Pancreas (tissue), 10 donors: ENCODE results near the gene ANKFY1. TPM values are rescaled to one million over a fixed set of nuclear protein-coding genes. Genes with fewer than 3 reads are reported as not detected.
"Not testable (repeated sequence)": the region's sequence is repeated elsewhere in the genome, so short reads cannot be mapped to it uniquely, and the experiment has no call there.

Experiments
- ATAC-seq, 4 donors: fragments of 200-7000 bp; cut with Tn5 transposase; one replicate each; pipeline versions ENCODE4 v1.8.0 to v1.9.1; 2020; ENCODE audit warnings: mild to moderate bottlenecking in 4 of 4, moderate library complexity in 4 of 4
- DNase-seq, 6 donors: peaks; one replicate each; pipeline ENCODE4 v3.0.0-alpha.2; 2020
- FAIRE-seq: peaks from 2 replicates; lab custom pipeline; 2012; peaks lifted over from hg19 to GRCh38; lab: Jason Lieb, UNC
- H3K27ac ChIP-seq, 4 donors: fragments of 200-600 bp; sonication (generic); 1 replicate in 3 of 4; 2 replicates in 1 of 4; pipeline versions ENCODE4 v1.5.0 to v1.8.0; 2020
- H3K27me3 ChIP-seq, 4 donors: fragments of 200-600 bp; one replicate each; pipeline ENCODE4 v1.8.0; 2021
- H3K36me3 ChIP-seq, 3 donors: fragments of 200-600 bp; sonication (generic) in 1 of 3; one replicate each; pipeline versions ENCODE4 v1.5.0 to v1.8.0; 2020 to 2021
- H3K4me1 ChIP-seq, 3 donors: fragments of 200-600 bp; one replicate each; pipeline ENCODE4 v1.8.0; 2021
- H3K4me3 ChIP-seq, 4 donors: fragments of 200-600 bp; sonication (generic) in 2 of 4; one replicate each; pipeline versions ENCODE4 v1.5.0 to v1.8.0; 2020 to 2021
- H3K9me3 ChIP-seq, 4 donors: fragments of 200-600 bp; one replicate each; pipeline ENCODE4 v1.8.0; 2021
- WGBS, 2 donors: extraction: QIAGEN DNeasy Blood & Tissue Kit; methylation state at CpG; one replicate each; pipeline ENCODE4 v1.1.7; 2013; 5-methylcytosine and 5-hydroxymethylcytosine counted together
- intact Hi-C, 3 donors: fragments of 100-400 bp; cut with DNase I; formaldehyde crosslinking; loops; one replicate each; pipeline versions ENCODE4 v1.11.1 to v1.14.2; 2022
- polyA plus RNA-seq, 2 donors: library from polyadenylated mRNA; stranded (reverse); fragments of 200-250 nt; gene quantifications; one replicate each; pipeline ENCODE4 v1.2.3, GENCODE V29; 2013
- total RNA-seq, 6 donors: library from RNA; stranded (reverse); fragmentation: NEBNext Ultra II Directional in 4 of 6; extraction: Animal tissue kit (Norgen Biotek cat#: 25700) in 4 of 6; gene quantifications; one replicate each; pipeline versions ENCODE4 v1.2.1 to v1.2.4, GENCODE V29; 2021 to 2023
- TF ChIP-seq, protein P1 (sequence below), 4 donors: fragments of 200-600 bp; sonication (generic) in 3 of 4; IDR thresholded peaks; one replicate each; pipeline versions ENCODE4 v1.5.0 to v1.8.0; 2021; ENCODE audit warnings: antibody characterized with exemption in 4 of 4
- donor health status: healthy with polysubstance abuse.
- donor health status: DM: no; HTN: no; CAD: no; lungs with moderate emphysema.
- donor health status: DM: no; HTN: no; CAD: no.
- donor health status: control.
- donor health status: control.
- donor health status: Bipolar disorder and iron deficiency.
- donor health status: DM: yes; HTN: yes; CAD: no.
- donor health status: DM: no; HTN: no; CAD: no.
- donor health status: DM: no; HTN: no; CAD: no.
- donor health status: DM: yes; HTN: yes; CAD: no.

ANKFY1 gene
- total and polyA plus RNA-seq, 8 donors = 11.3 to 30.3 (median 13.9) TPM

DNA sequence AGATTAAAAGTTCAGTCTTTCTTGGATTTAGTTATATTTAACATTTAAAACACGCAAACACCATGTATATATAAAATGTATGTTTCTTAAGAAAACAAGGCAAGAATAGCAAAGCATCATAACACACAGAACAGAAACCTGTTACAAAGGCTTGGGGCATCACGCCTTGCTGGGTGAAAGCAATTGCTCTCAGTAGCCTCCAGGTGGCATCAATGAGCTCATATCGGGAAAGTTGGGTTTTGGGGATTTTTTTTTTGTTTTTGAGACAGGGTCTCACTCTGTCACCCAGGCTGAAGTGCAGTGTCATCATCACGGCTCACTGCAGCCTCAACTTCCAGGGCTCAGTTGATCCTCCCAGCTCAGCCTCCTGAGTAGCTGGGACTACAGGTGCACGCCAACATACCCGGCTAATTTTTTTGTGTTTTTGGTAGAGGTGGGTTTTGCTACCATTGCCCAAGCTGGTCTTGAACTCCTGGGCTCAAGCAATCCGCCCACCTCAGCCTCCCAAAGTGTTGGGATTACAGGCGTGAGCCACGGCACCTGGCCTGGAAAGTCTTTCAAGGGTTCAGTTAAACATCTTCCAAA is 63.9 kb downstream of the ANKFY1 start:
- H3K27me3 ChIP-seq = no peaks in the 10 kb centered on the region
- H3K9me3 ChIP-seq = no peaks in the 10 kb centered on the region
- WGBS, 2 donors = 55 to 61% methylated on average over 9 of the region's 9 CpGs
- peaks cover 0 to 2% (median 0%) of the 10 kb centered on the region in 3 donors for H3K36me3 ChIP-seq
- peak; percentile 9 for FAIRE-seq
- TF ChIP-seq, protein P1, sequence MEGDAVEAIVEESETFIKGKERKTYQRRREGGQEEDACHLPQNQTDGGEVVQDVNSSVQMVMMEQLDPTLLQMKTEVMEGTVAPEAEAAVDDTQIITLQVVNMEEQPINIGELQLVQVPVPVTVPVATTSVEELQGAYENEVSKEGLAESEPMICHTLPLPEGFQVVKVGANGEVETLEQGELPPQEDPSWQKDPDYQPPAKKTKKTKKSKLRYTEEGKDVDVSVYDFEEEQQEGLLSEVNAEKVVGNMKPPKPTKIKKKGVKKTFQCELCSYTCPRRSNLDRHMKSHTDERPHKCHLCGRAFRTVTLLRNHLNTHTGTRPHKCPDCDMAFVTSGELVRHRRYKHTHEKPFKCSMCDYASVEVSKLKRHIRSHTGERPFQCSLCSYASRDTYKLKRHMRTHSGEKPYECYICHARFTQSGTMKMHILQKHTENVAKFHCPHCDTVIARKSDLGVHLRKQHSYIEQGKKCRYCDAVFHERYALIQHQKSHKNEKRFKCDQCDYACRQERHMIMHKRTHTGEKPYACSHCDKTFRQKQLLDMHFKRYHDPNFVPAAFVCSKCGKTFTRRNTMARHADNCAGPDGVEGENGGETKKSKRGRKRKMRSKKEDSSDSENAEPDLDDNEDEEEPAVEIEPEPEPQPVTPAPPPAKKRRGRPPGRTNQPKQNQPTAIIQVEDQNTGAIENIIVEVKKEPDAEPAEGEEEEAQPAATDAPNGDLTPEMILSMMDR (IDR thresholded peaks at IDR 0.05) = peak; percentile 23 to 64 (median 50)
- ATAC-seq = peak in 3 of 4 donors; percentile 70 to 78 (median 70)
- no peak overlapping the region for H3K27ac ChIP-seq
- no peaks in the 10 kb centered on the region for H3K4me1 ChIP-seq
- DNase-seq = no peak
- no peak overlapping the region for H3K4me3 ChIP-seq
- intact Hi-C loops = no loop called here

DNA sequence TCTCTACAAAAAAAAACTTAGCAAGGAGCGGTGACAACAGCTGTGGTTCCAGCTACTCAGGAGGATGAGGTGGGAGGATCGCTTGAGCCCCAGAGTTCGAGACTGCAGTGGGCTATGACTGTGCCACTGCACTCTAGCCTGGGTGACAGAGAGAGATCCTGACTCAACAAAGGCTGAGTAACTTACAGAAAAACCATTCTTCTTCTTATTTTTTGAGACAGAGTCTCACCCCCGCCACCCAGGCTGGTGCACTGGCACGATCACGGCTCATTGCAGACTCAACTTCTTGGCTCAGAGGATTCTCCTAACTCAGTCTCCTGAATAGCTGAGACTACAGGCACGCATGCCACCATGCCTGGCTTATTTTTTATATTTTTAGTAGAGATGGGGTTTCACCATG is 64.8 kb downstream of the ANKFY1 start:
- DNase-seq = no peak
- Histone ChIP-seq H3K4me1 (no peaks in the 10 kb centered on the region), H3K9me3 (no peaks in the 10 kb centered on the region), H3K27ac (no peak overlapping the region), H3K27me3 (no peaks in the 10 kb centered on the region), H3K4me3 (no peak overlapping the region), H3K36me3 (peaks cover 0 to 6% (median 0%) of the 10 kb centered on the region in 3 donors)
- WGBS, 2 donors = 81 to 95% methylated on average over 7 of the region's 7 CpGs
- TF ChIP-seq, protein P1 (IDR thresholded peaks at IDR 0.05) = no peak
- FAIRE-seq = no peak
- ATAC-seq = no peak
- intact Hi-C loops = no loop called here

DNA sequence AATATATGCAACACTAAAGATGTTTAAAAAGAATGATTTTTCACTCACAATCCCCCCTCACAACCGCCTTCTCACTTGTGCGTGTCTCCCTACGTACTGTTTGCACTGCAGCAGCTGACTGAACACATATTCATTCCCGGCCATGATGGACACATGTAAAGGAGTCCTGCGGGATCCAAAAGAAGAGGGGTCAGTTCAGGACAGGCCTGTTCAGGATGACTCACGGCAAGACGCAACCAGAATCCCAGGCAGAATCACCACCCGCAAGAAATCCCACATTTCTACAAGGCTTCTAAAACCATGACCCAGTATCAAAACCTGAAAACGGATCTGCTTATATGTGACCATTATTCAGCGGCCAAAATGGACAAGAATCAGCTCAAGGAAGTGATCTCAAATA is 68.5 kb downstream of the ANKFY1 start:
- 74 to 75% methylated on average over 10 of the region's 10 CpGs for WGBS, 2 donors
- H3K9me3 ChIP-seq = no peaks in the 10 kb centered on the region
- DNase-seq (no peak), ATAC-seq (peak in 1 of 4 donors; percentile 29), FAIRE-seq (no peak)
- peaks cover 0 to 12% (median 0%) of the 10 kb centered on the region in 3 donors for H3K36me3 ChIP-seq
- H3K27me3 ChIP-seq = no peaks in the 10 kb centered on the region
- H3K27ac ChIP-seq = no peak overlapping the region
- H3K4me1 ChIP-seq = no peaks in the 10 kb centered on the region
- no peak overlapping the region for H3K4me3 ChIP-seq
- intact Hi-C loops = no loop called here
- TF ChIP-seq, protein P1 (IDR thresholded peaks at IDR 0.05) = no peak

DNA sequence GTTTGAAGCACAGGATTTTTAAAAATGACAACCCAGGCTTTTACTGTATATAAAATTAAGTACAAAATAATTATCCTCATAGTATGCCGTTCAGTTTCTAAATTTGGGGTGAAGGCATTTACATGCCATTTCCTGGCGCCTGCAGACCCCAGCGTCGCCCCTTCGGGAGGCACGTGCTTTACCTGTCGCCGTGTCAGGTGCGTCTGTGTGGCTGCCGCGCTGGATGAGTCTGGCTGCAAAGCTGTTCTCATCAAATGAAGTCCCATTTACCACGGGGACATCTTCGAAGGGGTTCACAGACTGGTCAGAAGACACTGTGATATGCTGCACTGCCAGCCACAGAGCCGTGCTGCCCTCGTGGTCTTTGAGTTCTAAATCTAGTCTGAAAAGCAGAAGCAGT is 69.0 kb downstream of the ANKFY1 start:
- WGBS, 2 donors = 89 to 92% methylated on average over 15 of the region's 15 CpGs
- Histone ChIP-seq H3K4me1 (no peaks in the 10 kb centered on the region), H3K4me3 (no peak overlapping the region), H3K27me3 (no peaks in the 10 kb centered on the region), H3K27ac (no peak overlapping the region), H3K36me3 (peaks cover 0 to 12% (median 0%) of the 10 kb centered on the region in 3 donors), H3K9me3 (no peaks in the 10 kb centered on the region)
- no peak for DNase-seq
- no peak for FAIRE-seq
- no peak for ATAC-seq
- intact Hi-C loops = no loop called here
- TF ChIP-seq, protein P1 (IDR thresholded peaks at IDR 0.05) = no peak

DNA sequence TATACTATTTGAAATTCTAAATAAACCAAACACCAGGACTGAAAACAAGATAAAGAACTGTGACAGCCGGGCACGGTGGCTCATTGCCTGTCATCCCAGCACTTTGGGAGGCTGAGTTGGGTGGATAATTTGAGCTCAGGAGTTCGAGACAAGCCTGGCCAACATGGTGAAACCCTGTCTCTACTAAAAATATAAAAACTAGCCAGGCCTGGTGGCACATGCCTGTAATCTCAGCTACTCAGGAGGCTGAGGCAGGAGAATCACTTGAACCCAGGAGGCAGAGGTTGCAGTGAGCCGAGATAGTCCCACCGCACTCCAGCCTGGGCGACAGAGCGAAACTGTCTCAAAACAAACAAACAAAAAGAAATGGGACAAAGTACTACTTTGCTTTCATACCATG is 73.0 kb downstream of the ANKFY1 start:
- H3K4me1 ChIP-seq, H3K27me3 ChIP-seq, DNase-seq, intact Hi-C loops, FAIRE-seq, ATAC-seq, H3K27ac ChIP-seq, H3K4me3 ChIP-seq, H3K9me3 ChIP-seq: not testable (repeated sequence)
- peaks cover 0 to 24% (median 5%) of the 10 kb centered on the region in 3 donors for H3K36me3 ChIP-seq
- WGBS, 2 donors = 84 to 88% methylated on average over 7 of the region's 7 CpGs
